D721Med (cell line): ENCODE data around the gene TBC1D1.

Source experiments
- DNase-seq: peaks from one replicate; pipeline ENCODE4 v3.0.0; 2011; ENCODE audit warnings: low spot score; ENCODE audit not compliant: insufficient read length
- FAIRE-seq: peaks from 2 replicates; lab custom pipeline; 2011; peaks lifted over from hg19 to GRCh38; lab: Jason Lieb, UNC
- CTCF ChIP-seq: IDR thresholded peaks from 2 replicates; pipeline ENCODE4 v1.5.1; 2012; ENCODE audit warnings: mild to moderate bottlenecking, control low read depth; ENCODE audit not compliant: insufficient read depth; ENCODE audit errors: missing control alignments

TBC1D1 gene

GRCh38 chr4:37951461-37952352 lies 60.8 kb downstream of the TBC1D1 start:
- FAIRE-seq: no peak
- no peak for DNase-seq

GRCh38 chr4:37953156-37953555 lies 62.3 kb downstream of the TBC1D1 start:
- TF ChIP-seq CTCF: no peak

More at GRCh38 chr4:37951461-37952352, 60.8 kb downstream of the TBC1D1 start:
- TF ChIP-seq CTCF: no peak

GRCh38 chr4:37953620-37954293 lies 62.9 kb downstream of the TBC1D1 start:
- DNase-seq (no peak), FAIRE-seq (no peak)
- no peak for TF ChIP-seq CTCF

More at GRCh38 chr4:37953156-37953555, 62.3 kb downstream of the TBC1D1 start:
- FAIRE-seq: no peak
- no peak for DNase-seq

GRCh38 chr4:37956941-37957340 lies 66.1 kb downstream of the TBC1D1 start:
- FAIRE-seq (no peak), DNase-seq (no peak)
- TF ChIP-seq CTCF: no peak

- no peak for DNase-seq
- no peak for FAIRE-seq
- TF ChIP-seq CTCF: no peak
Observed at GRCh38 chr4:37958932-37959331, 68.0 kb downstream of the TBC1D1 start.

- TF ChIP-seq CTCF: no peak
- no peak for DNase-seq
- no peak for FAIRE-seq
Observed at GRCh38 chr4:37960098-37960497, 69.2 kb downstream of the TBC1D1 start, which contains the start of gene PTTG2. PTTG2 (plus strand) TSS chr4:37960398; CDS start chr4:37960435, 37 bp downstream.
